Esophagus squamous epithelium (tissue), 4 donors: Measurements from ENCODE around the gene BPGM.

Source experiments
- POLR2A ChIP-seq, 4 donors: fragments of 450-650 bp; IDR thresholded peaks; one replicate each; pipeline ENCODE4 v1.6.1; 2017; ENCODE audit warnings: antibody characterized with exemption in 4 of 4, mild to moderate bottlenecking in 4 of 4, moderate library complexity in 3 of 4
- TF ChIP-seq, protein P1 (sequence below), 6 experiments: fragments of 450-650 bp in 4 of 6; fragments of 200-600 bp in 2 of 6; sonication (generic) in 2 of 6; IDR thresholded peaks; one replicate each; pipeline ENCODE4 v1.5.1; 2016 to 2019; ENCODE audit warnings: antibody characterized with exemption in 6 of 6, mild to moderate bottlenecking in 4 of 6, moderate library complexity in 4 of 6

GRCh38 chr7:134707663-134708378 is 61.2 kb downstream of the BPGM start:
- TF ChIP-seq, protein P1, sequence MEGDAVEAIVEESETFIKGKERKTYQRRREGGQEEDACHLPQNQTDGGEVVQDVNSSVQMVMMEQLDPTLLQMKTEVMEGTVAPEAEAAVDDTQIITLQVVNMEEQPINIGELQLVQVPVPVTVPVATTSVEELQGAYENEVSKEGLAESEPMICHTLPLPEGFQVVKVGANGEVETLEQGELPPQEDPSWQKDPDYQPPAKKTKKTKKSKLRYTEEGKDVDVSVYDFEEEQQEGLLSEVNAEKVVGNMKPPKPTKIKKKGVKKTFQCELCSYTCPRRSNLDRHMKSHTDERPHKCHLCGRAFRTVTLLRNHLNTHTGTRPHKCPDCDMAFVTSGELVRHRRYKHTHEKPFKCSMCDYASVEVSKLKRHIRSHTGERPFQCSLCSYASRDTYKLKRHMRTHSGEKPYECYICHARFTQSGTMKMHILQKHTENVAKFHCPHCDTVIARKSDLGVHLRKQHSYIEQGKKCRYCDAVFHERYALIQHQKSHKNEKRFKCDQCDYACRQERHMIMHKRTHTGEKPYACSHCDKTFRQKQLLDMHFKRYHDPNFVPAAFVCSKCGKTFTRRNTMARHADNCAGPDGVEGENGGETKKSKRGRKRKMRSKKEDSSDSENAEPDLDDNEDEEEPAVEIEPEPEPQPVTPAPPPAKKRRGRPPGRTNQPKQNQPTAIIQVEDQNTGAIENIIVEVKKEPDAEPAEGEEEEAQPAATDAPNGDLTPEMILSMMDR (IDR thresholded peaks at IDR 0.05) = no peak
- TF ChIP-seq POLR2A (IDR thresholded peaks at IDR 0.05) = no peak
